SH-SY5Y (cell line): ENCODE results near the gene ABCA1.

Experiments
- GATA2 ChIP-seq: IDR thresholded peaks from 2 replicates; pipeline ENCODE4 v1.6.1; 2011; ENCODE audit warnings: mild to moderate bottlenecking, low read depth, low read length
- GATA3 ChIP-seq: IDR thresholded peaks from 2 replicates; pipeline ENCODE4 v1.6.1; 2011; ENCODE audit warnings: low read depth, mild to moderate bottlenecking, low read length, moderate library complexity

DNA sequence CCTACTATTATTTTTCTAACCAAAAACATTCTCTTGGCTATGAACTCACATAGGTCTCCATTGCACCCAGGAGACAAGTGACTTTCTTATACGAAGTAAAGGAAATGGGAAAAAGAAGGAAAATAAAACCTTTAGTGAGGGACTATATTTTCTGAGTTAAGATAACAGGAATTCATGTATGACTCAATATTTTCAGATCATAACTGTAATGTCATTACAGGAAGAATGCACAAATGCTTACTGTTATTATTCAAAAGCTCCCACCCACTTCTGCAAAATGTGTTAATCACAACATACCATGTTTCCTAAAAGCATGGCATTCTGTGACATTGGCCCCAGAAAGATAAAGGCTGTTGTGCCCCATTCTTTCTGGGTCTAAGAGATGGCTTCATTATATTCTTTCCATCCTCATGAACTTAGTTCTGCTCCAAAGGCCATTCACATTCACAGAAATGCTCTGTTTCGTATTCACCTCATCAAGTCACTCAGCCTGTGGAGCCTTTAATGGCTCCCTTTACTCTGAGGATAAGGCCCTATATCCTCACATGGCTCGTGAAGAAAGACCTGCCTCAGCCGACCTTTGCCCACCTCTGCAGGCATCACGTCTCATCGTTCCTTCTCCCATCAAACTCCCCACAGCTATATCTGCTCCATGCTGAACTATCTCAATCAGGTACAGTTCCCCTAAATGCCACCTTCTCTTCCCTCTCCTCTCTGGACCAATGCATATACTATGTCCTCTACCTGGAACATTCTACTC, 77.0 kb downstream of the ABCA1 start:
- TF ChIP-seq GATA2: no peak
- no peak for TF ChIP-seq GATA3
